H1 (cell line): ENCODE data around the gene MYL2. TPM values are rescaled to one million over a fixed set of nuclear protein-coding genes. Genes with fewer than 3 reads are reported as not detected.
A peak's percentile ranks its signal among the peaks of the same experiment; 100 is the strongest.

Source experiments
- CTCF ChIA-PET: fragments of 300-600 bp; sonication (Branson Sonifier 250); formaldehyde crosslinking; loops from one replicate; lab custom pipeline; 2021; ENCODE audit not compliant: partially characterized antibody; lab: Charles Lee
- POLR2A ChIA-PET: fragments of 300-600 bp; sonication (Branson Sonifier 250); formaldehyde crosslinking; loops from one replicate; lab custom pipeline; 2021; ENCODE audit warnings: inconsistent platforms; ENCODE audit not compliant: partially characterized antibody; lab: Charles Lee
- DNase-seq, 2 experiments: peaks; one replicate each; pipeline versions ENCODE4 v3.0.0 to v3.0.0-alpha.2; 2010 to 2022; ENCODE audit warnings: low spot score in 2 of 2, low read depth in 1 of 2, mixed read lengths in 1 of 2
- FAIRE-seq: peaks from 2 replicates; lab custom pipeline; 2011; peaks lifted over from hg19 to GRCh38; lab: Jason Lieb, UNC
- H2AFZ ChIP-seq: 2 replicates; pipeline ENCODE4 v1.8.1; 2012; ENCODE audit warnings: low read length, inconsistent platforms
- H2AK5ac ChIP-seq: 2 replicates; pipeline ENCODE4 v1.6.1; 2013; ENCODE audit warnings: low read depth, low read length
- H2BK120ac ChIP-seq: replicated peaks from 2 replicates; pipeline ENCODE3; 2013; ENCODE audit warnings: low read depth, low read length, inconsistent platforms
- H2BK12ac ChIP-seq: 2 replicates; pipeline ENCODE4 v1.6.1; 2013; ENCODE audit warnings: low read depth, low read length
- H2BK15ac ChIP-seq: 2 replicates; pipeline ENCODE4 v1.6.1; 2013; ENCODE audit warnings: low read length
- H2BK20ac ChIP-seq: 2 replicates; pipeline ENCODE4 v1.6.1; 2013; ENCODE audit warnings: low read length
- H2BK5ac ChIP-seq: 2 replicates; pipeline ENCODE4 v1.6.1; 2013; ENCODE audit warnings: low read depth, low read length
- H3K14ac ChIP-seq: 2 replicates; pipeline ENCODE4 v1.6.1; 2013; ENCODE audit warnings: inconsistent platforms; ENCODE audit not compliant: insufficient read length
- H3K18ac ChIP-seq: 2 replicates; pipeline ENCODE4 v1.6.1; 2013; ENCODE audit warnings: low read length; ENCODE audit errors: extremely low read depth
- H3K23ac ChIP-seq: 2 replicates; pipeline ENCODE4 v1.6.1; 2013; ENCODE audit warnings: inconsistent platforms; ENCODE audit not compliant: insufficient read length
- H3K23me2 ChIP-seq: 2 replicates; pipeline ENCODE4 v1.6.1; 2013; ENCODE audit warnings: low read depth, low read length
- H3K27ac ChIP-seq: 2 replicates; pipeline ENCODE4 v1.6.1; 2011; ENCODE audit warnings: low read depth, low read length, inconsistent platforms
- H3K27me3 ChIP-seq, 4 experiments: replicated peaks in 1 of 4; 1 replicate in 1 of 4; 2 replicates in 3 of 4; pipeline versions ENCODE4 v1.6.1 to v1.8.1; 2011 to 2013; ENCODE audit warnings: low read length in 3 of 4, mild to moderate bottlenecking in 3 of 4, inconsistent platforms in 2 of 4, mixed read lengths in 2 of 4, moderate library complexity in 1 of 4; ENCODE audit not compliant: control insufficient read depth in 3 of 4, insufficient read depth in 3 of 4; ENCODE audit errors: extremely low read depth in 1 of 4
- H3K36me3 ChIP-seq, 4 experiments: 2 replicates each; pipeline versions ENCODE4 v1.6.1 to v1.8.1; 2011 to 2013; ENCODE audit warnings: mild to moderate bottlenecking in 4 of 4, low read length in 3 of 4, moderate library complexity in 2 of 4, control low read depth in 1 of 4, inconsistent platforms in 1 of 4; ENCODE audit not compliant: insufficient read depth in 4 of 4, control insufficient read depth in 2 of 4
- H3K4ac ChIP-seq: replicated peaks from 2 replicates; pipeline ENCODE3; 2013; ENCODE audit warnings: low read length, low read depth, mixed read lengths, inconsistent platforms; ENCODE audit not compliant: insufficient read length
- H3K4me1 ChIP-seq, 4 experiments: replicated peaks in 1 of 4; 1 replicate in 1 of 4; 2 replicates in 3 of 4; pipeline versions ENCODE4 v1.6.1 to v1.8.1; 2011 to 2013; ENCODE audit warnings: low read length in 3 of 4, inconsistent platforms in 2 of 4, mixed read lengths in 1 of 4; ENCODE audit not compliant: insufficient read depth in 4 of 4, control insufficient read depth in 3 of 4
- H3K4me2 ChIP-seq, 2 experiments: 2 replicates each; pipeline versions ENCODE4 v1.6.1 to v1.8.1; 2011 to 2013; ENCODE audit warnings: low read depth in 2 of 2, low read length in 2 of 2, control low read depth in 1 of 2, inconsistent platforms in 1 of 2, mild to moderate bottlenecking in 1 of 2; ENCODE audit not compliant: insufficient read depth in 1 of 2
- H3K4me3 ChIP-seq, 4 experiments: fragments of 200-600, 300-600 bp in 1 of 4; sonication (generic), shearing (Covaris generic), sonication (Bioruptor Twin) in 1 of 4; 2 replicates each; pipeline versions ENCODE4 v1.5.1 to v1.8.1; 2011 to 2016; ENCODE audit warnings: low read length in 4 of 4, low read depth in 3 of 4, control low read depth in 2 of 4, inconsistent platforms in 2 of 4, mild to moderate bottlenecking in 2 of 4, mixed read lengths in 1 of 4, moderate library complexity in 1 of 4; ENCODE audit not compliant: insufficient read depth in 2 of 4; ENCODE audit errors: extremely low read depth in 1 of 4
- H3K56ac ChIP-seq: replicated peaks from 2 replicates; pipeline ENCODE3; 2013; ENCODE audit warnings: low read depth, mild to moderate bottlenecking, mixed read lengths, low read length, inconsistent platforms; ENCODE audit not compliant: insufficient read length
- H3K79me1 ChIP-seq: 2 replicates; pipeline ENCODE4 v1.6.1; 2013; ENCODE audit warnings: low read depth, low read length, control low read depth
- H3K79me2 ChIP-seq, 2 experiments: 2 replicates each; pipeline versions ENCODE4 v1.6.1 to v1.8.1; 2012 to 2013; ENCODE audit warnings: low read length in 2 of 2, mild to moderate bottlenecking in 2 of 2, inconsistent platforms in 1 of 2; ENCODE audit not compliant: insufficient read depth in 2 of 2, control insufficient read depth in 1 of 2
- H3K9ac ChIP-seq, 4 experiments: replicated peaks in 1 of 4; 1 replicate in 1 of 4; 2 replicates in 3 of 4; pipeline versions ENCODE4 v1.6.1 to v1.8.1; 2011 to 2013; ENCODE audit warnings: low read depth in 3 of 4, low read length in 3 of 4, control low read depth in 2 of 4, mild to moderate bottlenecking in 2 of 4, moderate library complexity in 2 of 4, inconsistent platforms in 1 of 4; ENCODE audit errors: extremely low read depth in 1 of 4
- H3K9me3 ChIP-seq, 2 experiments: 2 replicates each; pipeline versions ENCODE4 v1.6.1 to v1.8.1; 2012 to 2013; ENCODE audit warnings: mild to moderate bottlenecking in 2 of 2, moderate library complexity in 2 of 2, control low read depth in 1 of 2, inconsistent platforms in 1 of 2, low read depth in 1 of 2, low read length in 1 of 2, mixed read lengths in 1 of 2; ENCODE audit not compliant: insufficient read depth in 2 of 2
- H4K20me1 ChIP-seq, 2 experiments: replicated peaks in 1 of 2; 2 replicates each; pipeline versions ENCODE3 to v1.8.1; 2011 to 2013; ENCODE audit warnings: inconsistent platforms in 2 of 2, low read length in 2 of 2, mild to moderate bottlenecking in 1 of 2; ENCODE audit not compliant: insufficient read depth in 2 of 2, control insufficient read depth in 1 of 2
- H4K5ac ChIP-seq: 2 replicates; pipeline ENCODE4 v1.6.1; 2013; ENCODE audit warnings: low read length, low read depth, mixed read lengths, inconsistent platforms; ENCODE audit not compliant: insufficient read length
- H4K8ac ChIP-seq: 2 replicates; pipeline ENCODE4 v1.8.0; 2013; ENCODE audit warnings: mild to moderate bottlenecking, moderate library complexity, low read length, inconsistent platforms; ENCODE audit not compliant: insufficient read depth; ENCODE audit errors: extremely low read depth
- H4K91ac ChIP-seq: replicated peaks from 2 replicates; pipeline ENCODE3; 2013; ENCODE audit warnings: low read length, mixed read lengths, inconsistent platforms; ENCODE audit not compliant: insufficient read length
- CHD2 ChIP-seq: IDR thresholded peaks from 2 replicates; pipeline ENCODE4 v1.6.1; 2012; ENCODE audit warnings: low read length, improper control_type of control experiment
- CREB1 ChIP-seq: IDR thresholded peaks from 2 replicates; pipeline ENCODE4 v1.6.1; 2012; ENCODE audit warnings: inconsistent platforms
- JUN ChIP-seq: IDR thresholded peaks from 2 replicates; pipeline ENCODE4 v1.6.1; 2011; ENCODE audit warnings: low read depth, mild to moderate bottlenecking, improper control_type of control experiment, low read length
- RNF2 ChIP-seq: fragments of 200-900, 300-1000 bp; sonication (generic); IDR thresholded peaks from 2 replicates; pipeline ENCODE4 v1.7.1; 2016; ENCODE audit warnings: borderline replicate concordance, low read depth, mild to moderate bottlenecking, antibody characterized with exemption, low read length; ENCODE audit not compliant: poor library complexity, severe bottlenecking; ENCODE audit errors: missing control alignments
- WGBS, 2 experiments: shearing (Covaris generic) in 1 of 2; methylation state at CpG; one replicate each; pipeline versions ENCODE4 v1.1.6 to v1.1.7; 2013 to 2015; ENCODE audit warnings: low lambda C conversion rate in 2 of 2, mixed read lengths in 2 of 2, inconsistent platforms in 1 of 2, low coverage in 1 of 2, missing lambda C conversion rate in 1 of 2; ENCODE audit not compliant: insufficient replicate concordance in 2 of 2, insufficient coverage in 1 of 2, insufficient read length in 1 of 2; ENCODE audit errors: extremely low coverage in 1 of 2, missing lambda C conversion rate in 1 of 2; 5-methylcytosine and 5-hydroxymethylcytosine counted together
- polyA plus RNA-seq, 7 experiments: library from polyadenylated mRNA; depleted of rRNA in 3 of 7; stranded (reverse) in 5 of 7; unstranded in 2 of 7; fragments of >200 nt in 5 of 7; fragments of 200-250 nt in 2 of 7; gene quantifications; 1 replicate in 5 of 7; 2 replicates in 1 of 7; 4 replicates in 1 of 7; pipeline versions ENCODE4 v1.2.1 to v1.2.3, GENCODE V29; 2011 to 2013; ENCODE audit warnings: missing spikeins in 2 of 7, mixed read lengths in 2 of 7
- total RNA-seq: library from RNA; stranded (reverse); fragmentation: NEBNext Ultra II Directional; extraction: Animal tissue kit (Norgen Biotek cat#: 25700); gene quantifications from 2 replicates; pipeline ENCODE4 v1.2.1, GENCODE V29; 2021
- TF ChIP-seq, protein P1 (sequence below): IDR thresholded peaks from 2 replicates; pipeline ENCODE4 v1.6.1; 2012; ENCODE audit warnings: inconsistent platforms

The MYL2 gene
- total and polyA plus RNA-seq, 2 of the 8 experiments (the other 6 are each of a cell fraction or from before 2014, with no cell fraction given), result not detected

DNA sequence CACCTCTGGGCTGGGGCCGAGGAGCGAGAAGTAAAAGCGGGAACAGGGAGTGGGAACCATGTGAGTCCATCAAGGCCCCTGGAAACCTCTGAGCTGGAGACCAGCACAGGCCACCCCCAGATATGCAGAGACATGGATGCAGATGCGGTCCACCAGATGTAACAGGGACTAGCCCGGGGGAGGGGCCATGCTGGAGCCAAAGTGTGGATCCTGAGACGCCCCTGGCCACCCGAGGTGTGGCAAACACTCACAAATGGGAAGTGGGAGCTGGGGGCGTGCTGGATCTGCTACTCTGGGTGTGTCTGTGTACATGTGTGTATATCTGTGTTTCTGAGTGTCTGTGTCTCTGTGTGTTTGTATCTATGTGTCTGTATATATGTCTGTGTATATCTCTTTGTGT lies 12.8 kb downstream of the MYL2 start:
- Histone ChIP-seq H3K36me3 (no peaks in the 10 kb centered on the region), H2BK15ac (no peak overlapping the region), H2BK12ac (0 out of 2 replicates have a peak overlapping the region, but pooled peaks have one; percentile 9), H3K4me1 (peaks cover 0 to 6% (median 0%) of the 10 kb centered on the region in 4 experiments; a peak in 2 of 7 replicates), H3K4ac (no peak overlapping the region), H4K20me1 (no peaks in the 10 kb centered on the region), H3K23ac (no peak overlapping the region), H3K56ac (no peak overlapping the region), H2BK20ac (no peak overlapping the region), H3K14ac (no peak overlapping the region), H3K79me1 (no peaks in the 10 kb centered on the region), H3K18ac (no peak overlapping the region), H3K27ac (no peak overlapping the region), H2BK120ac (no peak overlapping the region), H4K5ac (no peak overlapping the region), H3K23me2 (no peaks in the 10 kb centered on the region), H2AFZ (no peak overlapping the region), H3K9me3 (no peaks in the 10 kb centered on the region), H3K27me3 (peaks cover 0 to 2% (median 0%) of the 10 kb centered on the region in 4 experiments; a peak in 1 of 7 replicates), H2AK5ac (peak overlapping the region; percentile 65; the same call in 1 of the 2 replicates), H4K91ac (peak overlapping the region; percentile 61), H3K79me2 (no peaks in the 10 kb centered on the region), H4K8ac (no peak overlapping the region), H3K4me2 (no peak overlapping the region), H2BK5ac (peak overlapping the region; percentile 2; the same call in 1 of the 2 replicates), H3K4me3 (no peak overlapping the region), H3K9ac (no peak overlapping the region)
- FAIRE-seq (no peak), DNase-seq (no peak)
- TF ChIP-seq CHD2 (no peak), CREB1 (no peak), JUN (no peak), RNF2 (no peak)
- TF ChIP-seq, protein P1, sequence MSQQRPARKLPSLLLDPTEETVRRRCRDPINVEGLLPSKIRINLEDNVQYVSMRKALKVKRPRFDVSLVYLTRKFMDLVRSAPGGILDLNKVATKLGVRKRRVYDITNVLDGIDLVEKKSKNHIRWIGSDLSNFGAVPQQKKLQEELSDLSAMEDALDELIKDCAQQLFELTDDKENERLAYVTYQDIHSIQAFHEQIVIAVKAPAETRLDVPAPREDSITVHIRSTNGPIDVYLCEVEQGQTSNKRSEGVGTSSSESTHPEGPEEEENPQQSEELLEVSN, result peak; percentile 43; the same call in 1 of the 2 replicates
- POLR2A ChIA-PET, result no interaction called here
- WGBS, 2 experiments, result 83% methylated on average over 8 of the region's 8 CpGs; no CpG with 5 or more reads in 1 of the 2 experiments
- CTCF ChIA-PET, result interaction anchor here (1.0 to 2.1 kb wide), 3 partner anchors 17 to 99 kb away, joined by 3 to 5 read pairs (median 3); no protein-coding TSS in a partner anchor
